Fibroblast of lung (primary cell): ENCODE data around the gene TMEM266. TPM values are rescaled to one million over a fixed set of nuclear protein-coding genes. Genes with fewer than 3 reads are reported as not detected.

Source experiments
- DNase-seq, 2 donors: peaks; one replicate each; pipeline versions ENCODE4 v3.0.0 to v3.0.0-alpha.2; 2010; ENCODE audit warnings: low read depth in 2 of 2
- H2AFZ ChIP-seq: 2 replicates; pipeline ENCODE4 v1.5.1; 2012; ENCODE audit warnings: low read length, control low read depth, inconsistent platforms
- H3K27ac ChIP-seq: 2 replicates; pipeline ENCODE4 v1.5.1; 2011; ENCODE audit warnings: low read length, control low read depth; ENCODE audit not compliant: insufficient read depth
- H3K27me3 ChIP-seq: 2 replicates; pipeline ENCODE4 v1.5.1; 2011; ENCODE audit warnings: mild to moderate bottlenecking, low read length; ENCODE audit not compliant: control insufficient read depth, insufficient read depth
- H3K36me3 ChIP-seq: 2 replicates; pipeline ENCODE4 v1.5.1; 2011; ENCODE audit warnings: low read length; ENCODE audit not compliant: control insufficient read depth, insufficient read depth
- H3K4me1 ChIP-seq: 2 replicates; pipeline ENCODE4 v1.5.1; 2011; ENCODE audit warnings: low read length; ENCODE audit not compliant: control insufficient read depth, insufficient read depth; ENCODE audit errors: extremely low read depth
- H3K4me2 ChIP-seq: 2 replicates; pipeline ENCODE4 v1.5.1; 2011; ENCODE audit warnings: low read length, control low read depth; ENCODE audit not compliant: insufficient read depth; ENCODE audit errors: extremely low read depth
- H3K4me3 ChIP-seq, 4 experiments: fragments of 200-600 bp in 1 of 4; sonication (generic) in 1 of 4; replicated peaks in 1 of 4; 2 replicates each; pipeline ENCODE4 v1.5.1; 2011 to 2016; ENCODE audit warnings: low read length in 4 of 4, low read depth in 3 of 4, mild to moderate bottlenecking in 3 of 4, control low read depth in 2 of 4, inconsistent platforms in 1 of 4, mixed read lengths in 1 of 4; ENCODE audit not compliant: insufficient read depth in 1 of 4; ENCODE audit errors: control extremely low read depth in 1 of 4
- H3K79me2 ChIP-seq: 2 replicates; pipeline ENCODE4 v1.5.1; 2012; ENCODE audit warnings: mild to moderate bottlenecking, low read length, inconsistent platforms; ENCODE audit not compliant: control insufficient read depth, insufficient read depth
- H3K9ac ChIP-seq: 2 replicates; pipeline ENCODE4 v1.5.1; 2011; ENCODE audit warnings: mild to moderate bottlenecking, low read length, control low read depth; ENCODE audit not compliant: insufficient read depth
- H3K9me3 ChIP-seq: 2 replicates; pipeline ENCODE4 v1.5.1; 2012; ENCODE audit warnings: low read depth, low read length; ENCODE audit not compliant: control insufficient read depth, insufficient read depth
- H4K20me1 ChIP-seq: 2 replicates; pipeline ENCODE4 v1.5.1; 2011; ENCODE audit warnings: low read length; ENCODE audit not compliant: control insufficient read depth, insufficient read depth; ENCODE audit errors: extremely low read depth
- EZH2 ChIP-seq: IDR thresholded peaks from 2 replicates; pipeline ENCODE4 v1.5.1; 2012; ENCODE audit warnings: low read length, control low read depth, mild to moderate bottlenecking; ENCODE audit errors: missing control alignments
- polyA plus RNA-seq, 2 donors: library from polyadenylated mRNA; depleted of rRNA in 1 of 2; stranded (reverse) in 1 of 2; unstranded in 1 of 2; fragments of >200 nt; gene quantifications; 2 replicates each; pipeline ENCODE4 v1.2.1, GENCODE V29; 2011 to 2012; ENCODE audit warnings: missing spikeins in 1 of 2
- total RNA-seq: library from RNA; depleted of rRNA; stranded (reverse); fragments of >200 nt; gene quantifications from 2 replicates; pipeline ENCODE4 v1.2.1, GENCODE V29; 2014
- TF ChIP-seq, protein P1 (sequence below), 2 donors: IDR thresholded peaks in 1 of 2; conservative IDR thresholded peaks in 1 of 2; 1 replicate in 1 of 2; 2 replicates in 1 of 2; pipeline ENCODE4 v1.5.1; 2011 to 2012; ENCODE audit warnings: low read length in 2 of 2, control low read depth in 1 of 2, inconsistent platforms in 1 of 2, low read depth in 1 of 2, mild to moderate bottlenecking in 1 of 2

TMEM266 gene
- total and polyA plus RNA-seq, 2 donors (not counting 1 experiment from before 2014, with no cell fraction given): 0.09 to 0.33 TPM

DNA sequence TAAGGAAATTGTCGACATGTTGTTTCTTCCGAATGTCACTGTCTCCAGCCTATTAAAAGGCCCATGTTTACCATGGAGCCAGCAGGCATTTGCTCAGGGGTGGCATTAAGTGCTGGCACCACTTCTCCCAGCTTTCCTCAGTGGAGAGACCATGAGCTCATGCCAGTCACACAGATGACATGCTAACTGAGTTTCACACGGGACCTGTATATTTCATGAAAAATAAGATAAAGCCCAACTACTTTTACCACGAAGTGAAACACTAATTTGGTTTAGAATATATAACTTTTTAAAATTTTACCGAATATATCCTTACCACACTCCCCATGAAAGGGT is 158.1 kb downstream of the TMEM266 start:
- Histone ChIP-seq H3K4me3 (no peak overlapping the region), H4K20me1 (no peaks in the 10 kb centered on the region), H3K9me3 (no peaks in the 10 kb centered on the region), H3K9ac (no peak overlapping the region), H2AFZ (no peak overlapping the region), H3K4me2 (no peak overlapping the region), H3K4me1 (peaks cover 2% of the 10 kb centered on the region), H3K79me2 (no peaks in the 10 kb centered on the region), H3K36me3 (no peaks in the 10 kb centered on the region), H3K27ac (no peak overlapping the region), H3K27me3 (no peaks in the 10 kb centered on the region)
- DNase-seq: no peak
- TF ChIP-seq EZH2: no peak
- TF ChIP-seq, protein P1, sequence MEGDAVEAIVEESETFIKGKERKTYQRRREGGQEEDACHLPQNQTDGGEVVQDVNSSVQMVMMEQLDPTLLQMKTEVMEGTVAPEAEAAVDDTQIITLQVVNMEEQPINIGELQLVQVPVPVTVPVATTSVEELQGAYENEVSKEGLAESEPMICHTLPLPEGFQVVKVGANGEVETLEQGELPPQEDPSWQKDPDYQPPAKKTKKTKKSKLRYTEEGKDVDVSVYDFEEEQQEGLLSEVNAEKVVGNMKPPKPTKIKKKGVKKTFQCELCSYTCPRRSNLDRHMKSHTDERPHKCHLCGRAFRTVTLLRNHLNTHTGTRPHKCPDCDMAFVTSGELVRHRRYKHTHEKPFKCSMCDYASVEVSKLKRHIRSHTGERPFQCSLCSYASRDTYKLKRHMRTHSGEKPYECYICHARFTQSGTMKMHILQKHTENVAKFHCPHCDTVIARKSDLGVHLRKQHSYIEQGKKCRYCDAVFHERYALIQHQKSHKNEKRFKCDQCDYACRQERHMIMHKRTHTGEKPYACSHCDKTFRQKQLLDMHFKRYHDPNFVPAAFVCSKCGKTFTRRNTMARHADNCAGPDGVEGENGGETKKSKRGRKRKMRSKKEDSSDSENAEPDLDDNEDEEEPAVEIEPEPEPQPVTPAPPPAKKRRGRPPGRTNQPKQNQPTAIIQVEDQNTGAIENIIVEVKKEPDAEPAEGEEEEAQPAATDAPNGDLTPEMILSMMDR (conservative IDR thresholded peaks at IDR 0.05 in 1 of 2, IDR thresholded peaks at IDR 0.05 in 1 of 2; ENCODE audit: low read depth in 1 of 2, low read length in 2 of 2): no peak

DNA sequence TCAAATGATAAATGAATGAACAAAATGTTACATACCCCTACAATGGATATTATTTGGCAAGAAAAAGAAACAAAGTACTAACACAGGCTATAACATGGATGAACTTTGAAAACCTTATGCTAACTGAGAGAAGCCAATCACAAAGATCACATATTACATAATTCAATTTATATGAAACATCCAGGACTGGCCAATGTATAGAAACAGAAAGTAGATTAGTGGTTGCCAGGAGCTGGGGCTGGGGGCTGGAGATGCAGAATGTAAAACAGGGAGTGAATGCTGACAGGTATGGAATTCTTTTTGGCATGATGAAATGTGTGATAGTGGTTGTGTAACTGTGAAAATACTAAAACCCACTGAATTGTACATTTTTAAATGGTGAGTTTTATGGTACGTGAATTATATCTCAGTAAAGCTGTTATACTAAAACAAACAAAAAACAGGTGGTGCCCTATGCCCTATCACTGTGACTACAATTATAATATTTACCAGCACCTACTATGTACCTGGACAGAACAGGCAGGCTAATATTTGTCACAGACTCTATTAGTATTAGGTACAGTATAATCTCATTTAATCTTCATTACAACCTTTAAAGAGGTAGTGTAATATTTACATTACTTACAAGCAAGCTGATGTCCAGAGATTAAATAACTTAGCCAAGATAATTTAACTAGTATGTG is 161.4 kb downstream of the TMEM266 start:
- no peak for TF ChIP-seq EZH2
- TF ChIP-seq, protein P1 (conservative IDR thresholded peaks at IDR 0.05 in 1 of 2, IDR thresholded peaks at IDR 0.05 in 1 of 2; ENCODE audit: low read depth in 1 of 2, low read length in 2 of 2): no peak

DNA sequence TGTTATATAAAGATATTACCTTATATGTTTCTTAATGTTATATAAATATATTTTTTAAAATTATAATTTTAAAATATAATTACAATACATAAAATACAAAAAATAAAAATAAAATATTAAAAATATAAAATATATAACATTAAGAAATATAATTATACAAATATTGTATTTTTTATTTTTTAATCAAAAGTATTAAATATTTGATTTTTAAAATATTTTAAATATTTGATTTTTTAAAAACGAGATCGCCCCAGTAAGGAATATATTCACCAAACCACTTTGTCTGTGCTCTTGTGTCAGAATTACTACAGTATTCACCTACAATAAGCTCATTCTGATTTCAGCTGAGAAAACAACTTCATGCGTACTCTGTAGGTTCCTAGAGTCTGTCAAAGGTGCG is 162.4 kb downstream of the TMEM266 start:
- no peak overlapping the region for H3K4me3 ChIP-seq
- H3K36me3 ChIP-seq: peaks cover 2% of the 10 kb centered on the region
- no peaks in the 10 kb centered on the region for H4K20me1 ChIP-seq
- no peaks in the 10 kb centered on the region for H3K79me2 ChIP-seq
- H3K4me2 ChIP-seq: no peak overlapping the region
- no peaks in the 10 kb centered on the region for H3K27me3 ChIP-seq
- H3K9me3 ChIP-seq: no peaks in the 10 kb centered on the region
- peaks cover 2% of the 10 kb centered on the region for H3K4me1 ChIP-seq
- no peak for DNase-seq
- H3K9ac ChIP-seq: no peak overlapping the region
- TF ChIP-seq, protein P1 (conservative IDR thresholded peaks at IDR 0.05 in 1 of 2, IDR thresholded peaks at IDR 0.05 in 1 of 2; ENCODE audit: low read depth in 1 of 2, low read length in 2 of 2): no peak
- TF ChIP-seq EZH2: no peak
- H2AFZ ChIP-seq: no peak overlapping the region
- H3K27ac ChIP-seq: no peak overlapping the region

More for the DNA sequence above, 161.4 kb downstream of the TMEM266 start:
- Histone ChIP-seq H3K4me1 (peaks cover 2% of the 10 kb centered on the region), H4K20me1 (no peaks in the 10 kb centered on the region), H3K27ac (no peak overlapping the region), H3K9me3 (no peaks in the 10 kb centered on the region), H3K4me2 (no peak overlapping the region), H3K4me3 (no peak overlapping the region), H3K27me3 (no peaks in the 10 kb centered on the region), H3K36me3 (peaks cover 2% of the 10 kb centered on the region), H3K79me2 (no peaks in the 10 kb centered on the region), H3K9ac (no peak overlapping the region), H2AFZ (no peak overlapping the region)
- no peak for DNase-seq
